ENCODE data around the gene TLR10. TPM values are rescaled to one million over a fixed set of nuclear protein-coding genes. Genes with fewer than 3 reads are reported as not detected.

The TLR10 gene
- total and polyA plus RNA-seq, 9 of the 15 experiments (the other 6 are each of a cell fraction or from before 2014, with no cell fraction given): 0.03 to 0.05 TPM; not detected in 7

DNA sequence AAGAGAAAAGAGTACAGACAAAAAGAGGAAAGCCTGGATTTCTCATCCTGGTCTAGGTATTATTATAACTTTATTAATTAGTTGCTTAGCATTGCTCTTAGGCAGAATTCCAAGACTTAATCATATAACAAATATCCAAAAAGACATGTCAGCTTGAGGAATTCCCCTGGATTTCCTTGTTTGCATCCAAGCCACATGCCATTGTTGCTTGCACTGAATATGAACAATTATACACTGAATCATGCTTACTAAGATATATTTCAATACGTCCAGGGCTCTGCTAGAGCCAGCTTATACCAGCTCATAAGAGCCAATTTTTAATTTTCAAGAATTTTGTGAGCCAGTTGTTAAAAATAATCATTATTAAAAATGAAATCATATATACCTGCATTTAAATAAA, 5.5 kb upstream of the TLR10 start (continued):
- TF ChIP-seq, protein P1, sequence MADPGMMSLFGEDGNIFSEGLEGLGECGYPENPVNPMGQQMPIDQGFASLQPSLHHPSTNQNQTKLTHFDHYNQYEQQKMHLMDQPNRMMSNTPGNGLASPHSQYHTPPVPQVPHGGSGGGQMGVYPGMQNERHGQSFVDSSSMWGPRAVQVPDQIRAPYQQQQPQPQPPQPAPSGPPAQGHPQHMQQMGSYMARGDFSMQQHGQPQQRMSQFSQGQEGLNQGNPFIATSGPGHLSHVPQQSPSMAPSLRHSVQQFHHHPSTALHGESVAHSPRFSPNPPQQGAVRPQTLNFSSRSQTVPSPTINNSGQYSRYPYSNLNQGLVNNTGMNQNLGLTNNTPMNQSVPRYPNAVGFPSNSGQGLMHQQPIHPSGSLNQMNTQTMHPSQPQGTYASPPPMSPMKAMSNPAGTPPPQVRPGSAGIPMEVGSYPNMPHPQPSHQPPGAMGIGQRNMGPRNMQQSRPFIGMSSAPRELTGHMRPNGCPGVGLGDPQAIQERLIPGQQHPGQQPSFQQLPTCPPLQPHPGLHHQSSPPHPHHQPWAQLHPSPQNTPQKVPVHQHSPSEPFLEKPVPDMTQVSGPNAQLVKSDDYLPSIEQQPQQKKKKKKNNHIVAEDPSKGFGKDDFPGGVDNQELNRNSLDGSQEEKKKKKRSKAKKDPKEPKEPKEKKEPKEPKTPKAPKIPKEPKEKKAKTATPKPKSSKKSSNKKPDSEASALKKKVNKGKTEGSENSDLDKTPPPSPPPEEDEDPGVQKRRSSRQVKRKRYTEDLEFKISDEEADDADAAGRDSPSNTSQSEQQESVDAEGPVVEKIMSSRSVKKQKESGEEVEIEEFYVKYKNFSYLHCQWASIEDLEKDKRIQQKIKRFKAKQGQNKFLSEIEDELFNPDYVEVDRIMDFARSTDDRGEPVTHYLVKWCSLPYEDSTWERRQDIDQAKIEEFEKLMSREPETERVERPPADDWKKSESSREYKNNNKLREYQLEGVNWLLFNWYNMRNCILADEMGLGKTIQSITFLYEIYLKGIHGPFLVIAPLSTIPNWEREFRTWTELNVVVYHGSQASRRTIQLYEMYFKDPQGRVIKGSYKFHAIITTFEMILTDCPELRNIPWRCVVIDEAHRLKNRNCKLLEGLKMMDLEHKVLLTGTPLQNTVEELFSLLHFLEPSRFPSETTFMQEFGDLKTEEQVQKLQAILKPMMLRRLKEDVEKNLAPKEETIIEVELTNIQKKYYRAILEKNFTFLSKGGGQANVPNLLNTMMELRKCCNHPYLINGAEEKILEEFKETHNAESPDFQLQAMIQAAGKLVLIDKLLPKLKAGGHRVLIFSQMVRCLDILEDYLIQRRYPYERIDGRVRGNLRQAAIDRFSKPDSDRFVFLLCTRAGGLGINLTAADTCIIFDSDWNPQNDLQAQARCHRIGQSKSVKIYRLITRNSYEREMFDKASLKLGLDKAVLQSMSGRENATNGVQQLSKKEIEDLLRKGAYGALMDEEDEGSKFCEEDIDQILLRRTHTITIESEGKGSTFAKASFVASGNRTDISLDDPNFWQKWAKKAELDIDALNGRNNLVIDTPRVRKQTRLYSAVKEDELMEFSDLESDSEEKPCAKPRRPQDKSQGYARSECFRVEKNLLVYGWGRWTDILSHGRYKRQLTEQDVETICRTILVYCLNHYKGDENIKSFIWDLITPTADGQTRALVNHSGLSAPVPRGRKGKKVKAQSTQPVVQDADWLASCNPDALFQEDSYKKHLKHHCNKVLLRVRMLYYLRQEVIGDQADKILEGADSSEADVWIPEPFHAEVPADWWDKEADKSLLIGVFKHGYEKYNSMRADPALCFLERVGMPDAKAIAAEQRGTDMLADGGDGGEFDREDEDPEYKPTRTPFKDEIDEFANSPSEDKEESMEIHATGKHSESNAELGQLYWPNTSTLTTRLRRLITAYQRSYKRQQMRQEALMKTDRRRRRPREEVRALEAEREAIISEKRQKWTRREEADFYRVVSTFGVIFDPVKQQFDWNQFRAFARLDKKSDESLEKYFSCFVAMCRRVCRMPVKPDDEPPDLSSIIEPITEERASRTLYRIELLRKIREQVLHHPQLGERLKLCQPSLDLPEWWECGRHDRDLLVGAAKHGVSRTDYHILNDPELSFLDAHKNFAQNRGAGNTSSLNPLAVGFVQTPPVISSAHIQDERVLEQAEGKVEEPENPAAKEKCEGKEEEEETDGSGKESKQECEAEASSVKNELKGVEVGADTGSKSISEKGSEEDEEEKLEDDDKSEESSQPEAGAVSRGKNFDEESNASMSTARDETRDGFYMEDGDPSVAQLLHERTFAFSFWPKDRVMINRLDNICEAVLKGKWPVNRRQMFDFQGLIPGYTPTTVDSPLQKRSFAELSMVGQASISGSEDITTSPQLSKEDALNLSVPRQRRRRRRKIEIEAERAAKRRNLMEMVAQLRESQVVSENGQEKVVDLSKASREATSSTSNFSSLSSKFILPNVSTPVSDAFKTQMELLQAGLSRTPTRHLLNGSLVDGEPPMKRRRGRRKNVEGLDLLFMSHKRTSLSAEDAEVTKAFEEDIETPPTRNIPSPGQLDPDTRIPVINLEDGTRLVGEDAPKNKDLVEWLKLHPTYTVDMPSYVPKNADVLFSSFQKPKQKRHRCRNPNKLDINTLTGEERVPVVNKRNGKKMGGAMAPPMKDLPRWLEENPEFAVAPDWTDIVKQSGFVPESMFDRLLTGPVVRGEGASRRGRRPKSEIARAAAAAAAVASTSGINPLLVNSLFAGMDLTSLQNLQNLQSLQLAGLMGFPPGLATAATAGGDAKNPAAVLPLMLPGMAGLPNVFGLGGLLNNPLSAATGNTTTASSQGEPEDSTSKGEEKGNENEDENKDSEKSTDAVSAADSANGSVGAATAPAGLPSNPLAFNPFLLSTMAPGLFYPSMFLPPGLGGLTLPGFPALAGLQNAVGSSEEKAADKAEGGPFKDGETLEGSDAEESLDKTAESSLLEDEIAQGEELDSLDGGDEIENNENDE (IDR thresholded peaks at IDR 0.05; ENCODE audit: low read depth, low read length): no peak
- TF ChIP-seq ZNF3 (CRISPR knock-in tag; IDR thresholded peaks at IDR 0.05): no peak
- no peak for TF ChIP-seq ZFP30 (CRISPR knock-in tag; IDR thresholded peaks at IDR 0.05; ENCODE audit: borderline replicate concordance)
- TF ChIP-seq RFX5 (IDR thresholded peaks at IDR 0.05; ENCODE audit: low read depth, low read length): no peak
- TF ChIP-seq RBM14 (IDR thresholded peaks at IDR 0.05; ENCODE audit: borderline replicate concordance, insufficient read depth, low read depth, low read length): no peak
- no peak for TF ChIP-seq TOE1 (IDR thresholded peaks at IDR 0.05; ENCODE audit: borderline replicate concordance)
- TF ChIP-seq TOE1 (CRISPR knock-in tag; IDR thresholded peaks at IDR 0.05; ENCODE audit: borderline replicate concordance, low read depth): no peak
- TF ChIP-seq, protein P2, sequence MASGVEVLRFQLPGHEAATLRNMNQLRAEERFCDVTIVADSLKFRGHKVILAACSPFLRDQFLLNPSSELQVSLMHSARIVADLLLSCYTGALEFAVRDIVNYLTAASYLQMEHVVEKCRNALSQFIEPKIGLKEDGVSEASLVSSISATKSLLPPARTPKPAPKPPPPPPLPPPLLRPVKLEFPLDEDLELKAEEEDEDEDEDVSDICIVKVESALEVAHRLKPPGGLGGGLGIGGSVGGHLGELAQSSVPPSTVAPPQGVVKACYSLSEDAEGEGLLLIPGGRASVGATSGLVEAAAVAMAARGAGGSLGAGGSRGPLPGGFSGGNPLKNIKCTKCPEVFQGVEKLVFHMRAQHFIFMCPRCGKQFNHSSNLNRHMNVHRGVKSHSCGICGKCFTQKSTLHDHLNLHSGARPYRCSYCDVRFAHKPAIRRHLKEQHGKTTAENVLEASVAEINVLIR (CRISPR knock-in tag; IDR thresholded peaks at IDR 0.05): no peak
- TF ChIP-seq ARNT (IDR thresholded peaks at IDR 0.05): no peak

Measured in K562 (cell line).